Measurements from ENCODE around the gene PPM1A.

- TF ChIP-seq CEBPB (IDR thresholded peaks at IDR 0.05; ENCODE audit: low read depth, low read length): no peak
- TF ChIP-seq CTCF (IDR thresholded peaks at IDR 0.05; ENCODE audit: control extremely low read depth in 1 of 3, insufficient read depth in 1 of 3, low read depth in 1 of 3, low read length in 3 of 3): no peak
Observed at GRCh38 chr14:60247994-60248696, 876 bp upstream of the PPM1A start.

Data from H1 (cell line).